ENCODE measurements around the gene C1orf216. TPM values are rescaled to one million over a fixed set of nuclear protein-coding genes. Genes with fewer than 3 reads are reported as not detected.
"Not testable (repeated sequence)": the region's sequence is repeated elsewhere in the genome, so short reads cannot be mapped to it uniquely, and the experiment has no call there.

C1orf216 gene
- total RNA-seq, 1 donor, result 25.3 TPM

GRCh38 chr1:35691080-35691479 is 27.6 kb downstream of the C1orf216 start:
- TF ChIP-seq, protein P1, sequence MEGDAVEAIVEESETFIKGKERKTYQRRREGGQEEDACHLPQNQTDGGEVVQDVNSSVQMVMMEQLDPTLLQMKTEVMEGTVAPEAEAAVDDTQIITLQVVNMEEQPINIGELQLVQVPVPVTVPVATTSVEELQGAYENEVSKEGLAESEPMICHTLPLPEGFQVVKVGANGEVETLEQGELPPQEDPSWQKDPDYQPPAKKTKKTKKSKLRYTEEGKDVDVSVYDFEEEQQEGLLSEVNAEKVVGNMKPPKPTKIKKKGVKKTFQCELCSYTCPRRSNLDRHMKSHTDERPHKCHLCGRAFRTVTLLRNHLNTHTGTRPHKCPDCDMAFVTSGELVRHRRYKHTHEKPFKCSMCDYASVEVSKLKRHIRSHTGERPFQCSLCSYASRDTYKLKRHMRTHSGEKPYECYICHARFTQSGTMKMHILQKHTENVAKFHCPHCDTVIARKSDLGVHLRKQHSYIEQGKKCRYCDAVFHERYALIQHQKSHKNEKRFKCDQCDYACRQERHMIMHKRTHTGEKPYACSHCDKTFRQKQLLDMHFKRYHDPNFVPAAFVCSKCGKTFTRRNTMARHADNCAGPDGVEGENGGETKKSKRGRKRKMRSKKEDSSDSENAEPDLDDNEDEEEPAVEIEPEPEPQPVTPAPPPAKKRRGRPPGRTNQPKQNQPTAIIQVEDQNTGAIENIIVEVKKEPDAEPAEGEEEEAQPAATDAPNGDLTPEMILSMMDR (IDR thresholded peaks at IDR 0.05; ENCODE audit: extremely low read depth, low read depth, low read length), result no peak
- no peaks in the 10 kb centered on the region for H3K9me3 ChIP-seq (ENCODE audit: low read depth, low read length)
- no peak overlapping the region for H3K27ac ChIP-seq (ENCODE audit: low read depth, low read length)
- H4K20me1 ChIP-seq (ENCODE audit: insufficient read depth, low read length), result no peaks in the 10 kb centered on the region
- peaks cover 17% of the 10 kb centered on the region for H3K27me3 ChIP-seq (ENCODE audit: insufficient read depth, low read length)
- no peak for DNase-seq (ENCODE audit: insufficient read length, low spot score, missing footprints)
- no peak overlapping the region for H2AFZ ChIP-seq (ENCODE audit: low read length)
- no peak overlapping the region for H3K4me2 ChIP-seq (ENCODE audit: insufficient read depth, low read length)
- H3K4me1 ChIP-seq (ENCODE audit: insufficient read depth, low read length), result no peaks in the 10 kb centered on the region
- H3K4me3 ChIP-seq (ENCODE audit: insufficient read depth, low read length), result no peak overlapping the region
- H3K36me3 ChIP-seq (ENCODE audit: insufficient read depth, low read length), result no peaks in the 10 kb centered on the region
- no peaks in the 10 kb centered on the region for H3K79me2 ChIP-seq (ENCODE audit: insufficient read depth, low read length)

DNA sequence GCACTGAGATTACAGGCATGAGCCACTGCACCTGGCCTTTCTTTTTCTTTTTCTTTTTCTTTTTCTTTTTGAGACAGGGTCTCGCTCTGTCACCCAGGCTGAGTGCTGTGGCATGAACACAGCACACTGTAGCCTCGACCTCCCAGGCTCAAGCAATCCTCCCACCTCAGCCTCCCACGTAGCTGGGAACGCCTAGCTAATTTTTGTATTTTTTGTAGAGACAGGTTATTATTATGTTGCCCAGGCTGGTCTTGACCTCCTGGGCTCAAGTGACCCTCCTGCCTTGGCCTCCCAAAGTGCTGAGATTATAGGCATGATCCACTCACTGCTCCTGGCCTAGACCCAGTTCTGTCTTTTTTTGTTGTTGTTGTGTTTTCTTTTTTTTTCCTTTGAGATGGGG is 28.6 kb downstream of the C1orf216 start:
- not testable (repeated sequence) for H3K79me2 ChIP-seq (ENCODE audit: insufficient read depth, low read length); H2AFZ ChIP-seq (ENCODE audit: low read length); H3K4me3 ChIP-seq (ENCODE audit: insufficient read depth, low read length); H3K9me3 ChIP-seq (ENCODE audit: low read depth, low read length); H3K36me3 ChIP-seq (ENCODE audit: insufficient read depth, low read length); H4K20me1 ChIP-seq (ENCODE audit: insufficient read depth, low read length); H3K4me1 ChIP-seq (ENCODE audit: insufficient read depth, low read length); H3K4me2 ChIP-seq (ENCODE audit: insufficient read depth, low read length); DNase-seq (ENCODE audit: insufficient read length, low spot score, missing footprints); H3K27ac ChIP-seq (ENCODE audit: low read depth, low read length)
- H3K27me3 ChIP-seq (ENCODE audit: insufficient read depth, low read length), result peaks cover 19% of the 10 kb centered on the region

- no peaks in the 10 kb centered on the region for H3K36me3 ChIP-seq (ENCODE audit: insufficient read depth, low read length)
- H3K4me2 ChIP-seq (ENCODE audit: insufficient read depth, low read length), result no peak overlapping the region
- DNase-seq (ENCODE audit: insufficient read length, low spot score, missing footprints), result no peak
- H3K9me3 ChIP-seq (ENCODE audit: low read depth, low read length), result no peaks in the 10 kb centered on the region
- no peaks in the 10 kb centered on the region for H3K79me2 ChIP-seq (ENCODE audit: insufficient read depth, low read length)
- H3K4me1 ChIP-seq (ENCODE audit: insufficient read depth, low read length), result no peaks in the 10 kb centered on the region
- TF ChIP-seq, protein P1 (IDR thresholded peaks at IDR 0.05; ENCODE audit: extremely low read depth, low read depth, low read length), result no peak
- no peak overlapping the region for H3K27ac ChIP-seq (ENCODE audit: low read depth, low read length)
- no peaks in the 10 kb centered on the region for H4K20me1 ChIP-seq (ENCODE audit: insufficient read depth, low read length)
- H3K27me3 ChIP-seq (ENCODE audit: insufficient read depth, low read length), result peaks cover 37% of the 10 kb centered on the region
- H3K4me3 ChIP-seq (ENCODE audit: insufficient read depth, low read length), result no peak overlapping the region
- no peak overlapping the region for H2AFZ ChIP-seq (ENCODE audit: low read length)
Measured at GRCh38 chr1:35688161-35688560, 30.5 kb downstream of the C1orf216 start.

DNA sequence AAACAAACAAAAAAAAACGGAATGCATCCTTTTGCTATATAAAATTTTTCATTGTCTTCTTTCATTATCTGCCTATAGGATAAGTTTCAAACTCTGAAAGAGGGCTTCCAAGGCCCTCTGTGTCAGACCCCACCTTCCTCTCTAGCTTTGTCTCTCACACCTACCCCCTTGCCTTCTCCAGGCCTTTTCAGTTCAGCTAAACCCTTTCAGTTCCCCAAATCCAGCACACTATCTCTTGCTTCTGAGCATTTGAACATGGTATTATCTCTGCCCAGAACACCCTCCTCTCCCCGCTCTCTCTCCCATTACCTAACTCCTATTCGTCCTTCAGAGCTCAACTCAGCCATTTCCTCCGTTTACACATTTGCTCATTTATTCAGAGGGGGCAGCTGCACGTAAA is 35.7 kb downstream of the C1orf216 start:
- Histone ChIP-seq H3K27me3 (ENCODE audit: insufficient read depth, low read length) (peaks cover 32% of the 10 kb centered on the region), H3K27ac (ENCODE audit: low read depth, low read length) (no peak overlapping the region), H3K4me2 (ENCODE audit: insufficient read depth, low read length) (no peak overlapping the region), H3K4me1 (ENCODE audit: insufficient read depth, low read length) (no peaks in the 10 kb centered on the region), H3K4me3 (ENCODE audit: insufficient read depth, low read length) (no peak overlapping the region), H4K20me1 (ENCODE audit: insufficient read depth, low read length) (no peaks in the 10 kb centered on the region), H3K9me3 (ENCODE audit: low read depth, low read length) (no peaks in the 10 kb centered on the region), H2AFZ (ENCODE audit: low read length) (no peak overlapping the region), H3K36me3 (ENCODE audit: insufficient read depth, low read length) (no peaks in the 10 kb centered on the region), H3K79me2 (ENCODE audit: insufficient read depth, low read length) (no peaks in the 10 kb centered on the region)
- TF ChIP-seq, protein P1 (IDR thresholded peaks at IDR 0.05; ENCODE audit: extremely low read depth, low read depth, low read length), result no peak
- DNase-seq (ENCODE audit: insufficient read length, low spot score, missing footprints), result no peak

Data from osteoblast (primary cell).